ENCODE results near the gene CCDC93. TPM values are rescaled to one million over a fixed set of nuclear protein-coding genes. Genes with fewer than 3 reads are reported as not detected.

CCDC93 gene
- total RNA-seq, 1 experiment from 2014 or later: 18.7 TPM

DNA sequence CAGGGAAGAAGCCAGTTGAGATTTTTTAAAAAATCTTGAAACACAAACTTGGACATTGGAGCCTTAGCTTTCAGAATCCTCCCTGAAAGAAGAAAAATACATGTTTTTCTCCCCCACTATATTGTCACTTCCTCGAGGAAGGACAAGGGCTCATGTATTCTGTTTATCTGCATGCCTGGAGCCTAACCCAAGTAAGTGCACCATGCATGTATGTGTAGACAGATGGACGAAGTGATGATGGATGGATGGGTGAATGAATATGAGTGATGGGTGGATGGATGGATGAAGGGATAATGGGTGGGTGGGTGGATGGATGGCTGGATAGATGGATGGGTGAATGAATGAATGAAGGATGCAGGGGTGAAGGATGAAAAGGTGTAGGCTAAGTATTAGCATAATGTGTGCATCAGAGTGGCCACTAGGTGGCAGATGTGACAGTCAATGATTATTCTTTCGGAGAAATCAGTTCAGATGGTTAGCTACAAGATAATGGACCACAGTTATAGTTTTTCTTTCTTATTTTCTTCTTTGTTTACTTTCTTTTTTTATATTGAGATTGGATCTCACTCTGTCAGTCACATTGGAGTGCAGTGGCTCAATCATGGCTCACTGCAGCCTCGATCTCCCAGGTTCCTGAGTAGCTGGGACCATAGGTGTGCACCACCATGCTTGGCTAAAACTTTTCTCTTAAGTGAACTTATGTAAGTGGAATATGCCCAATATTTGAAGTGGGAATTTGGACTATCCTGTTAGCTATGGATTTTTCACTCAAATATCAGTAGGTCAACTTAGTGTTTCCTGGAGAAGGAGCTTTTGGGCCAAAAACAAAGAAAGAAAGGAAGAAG, 18.5 kb upstream of the CCDC93 start:
- ChIA-PET CTCF (interaction anchor here (0.6 to 1.7 kb wide), 11 partner anchors 8 to 831 kb away, joined by 3 to 29 read pairs (median 3); partner anchors contain the start of genes DDX18 and INSIG2), RAD21 (ENCODE audit: low non-redundant PET in 1 of 2, low total read pairs in 2 of 2, uncharacterized antibody in 2 of 2, unreplicated experiment in 2 of 2) (interaction anchor here in 1 of 2 experiments (1.0 kb wide), 1 partner anchor 40 kb away, joined by 3 read pairs; no protein-coding TSS in a partner anchor), POLR2A (interaction anchor here (0.6 kb wide), 1 partner anchor 10 kb away, joined by 3 read pairs; no protein-coding TSS in a partner anchor)
- H3K9ac ChIP-seq (ENCODE audit: low read length): no peak overlapping the region
- no peak overlapping the region for H3K4me3 ChIP-seq (replicated peaks in 1 of 2; ENCODE audit: low read depth in 1 of 2, low read length in 2 of 2)
- no peaks in the 10 kb centered on the region for H3K9me3 ChIP-seq (ENCODE audit: control insufficient read depth in 1 of 2, insufficient read depth in 1 of 2, low read depth in 1 of 2, low read length in 2 of 2)
- H4K20me1 ChIP-seq (ENCODE audit: insufficient read depth): no peaks in the 10 kb centered on the region
- no peaks in the 10 kb centered on the region for H3K9me2 ChIP-seq (ENCODE audit: insufficient read depth)
- DNase-seq (ENCODE audit: low read depth, low spot score): no peak
- no peak overlapping the region for H3K4me2 ChIP-seq (ENCODE audit: low read length)
- no peak overlapping the region for H3K27ac ChIP-seq (ENCODE audit: low read depth, low read length)
- H3K36me3 ChIP-seq (ENCODE audit: control insufficient read depth in 1 of 2, insufficient read depth in 2 of 2, low read length in 2 of 2): no peaks in the 10 kb centered on the region
- peak; percentile 94 for ATAC-seq
- H3K4me1 ChIP-seq (ENCODE audit: control insufficient read depth in 1 of 2, insufficient read depth in 2 of 2, low read length in 2 of 2): no peaks in the 10 kb centered on the region
- H3K27me3 ChIP-seq (ENCODE audit: insufficient read depth, low read length): no peaks in the 10 kb centered on the region
- no TSS peak for BruUV-seq (replicated peaks)
- TF ChIP-seq RAD21 (IDR thresholded peaks at IDR 0.05; ENCODE audit: low read depth): peak; percentile 57
- TF ChIP-seq, protein P1, sequence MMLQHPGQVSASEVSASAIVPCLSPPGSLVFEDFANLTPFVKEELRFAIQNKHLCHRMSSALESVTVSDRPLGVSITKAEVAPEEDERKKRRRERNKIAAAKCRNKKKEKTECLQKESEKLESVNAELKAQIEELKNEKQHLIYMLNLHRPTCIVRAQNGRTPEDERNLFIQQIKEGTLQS (IDR thresholded peaks at IDR 0.05): no peak
- TF ChIP-seq, protein P2, sequence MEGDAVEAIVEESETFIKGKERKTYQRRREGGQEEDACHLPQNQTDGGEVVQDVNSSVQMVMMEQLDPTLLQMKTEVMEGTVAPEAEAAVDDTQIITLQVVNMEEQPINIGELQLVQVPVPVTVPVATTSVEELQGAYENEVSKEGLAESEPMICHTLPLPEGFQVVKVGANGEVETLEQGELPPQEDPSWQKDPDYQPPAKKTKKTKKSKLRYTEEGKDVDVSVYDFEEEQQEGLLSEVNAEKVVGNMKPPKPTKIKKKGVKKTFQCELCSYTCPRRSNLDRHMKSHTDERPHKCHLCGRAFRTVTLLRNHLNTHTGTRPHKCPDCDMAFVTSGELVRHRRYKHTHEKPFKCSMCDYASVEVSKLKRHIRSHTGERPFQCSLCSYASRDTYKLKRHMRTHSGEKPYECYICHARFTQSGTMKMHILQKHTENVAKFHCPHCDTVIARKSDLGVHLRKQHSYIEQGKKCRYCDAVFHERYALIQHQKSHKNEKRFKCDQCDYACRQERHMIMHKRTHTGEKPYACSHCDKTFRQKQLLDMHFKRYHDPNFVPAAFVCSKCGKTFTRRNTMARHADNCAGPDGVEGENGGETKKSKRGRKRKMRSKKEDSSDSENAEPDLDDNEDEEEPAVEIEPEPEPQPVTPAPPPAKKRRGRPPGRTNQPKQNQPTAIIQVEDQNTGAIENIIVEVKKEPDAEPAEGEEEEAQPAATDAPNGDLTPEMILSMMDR (IDR thresholded peaks at IDR 0.05 in 2 of 3, conservative IDR thresholded peaks at IDR 0.05 in 1 of 3; ENCODE audit: borderline replicate concordance in 1 of 3, insufficient read depth in 1 of 3, low read depth in 2 of 3, low read length in 2 of 3): peak; percentile 49 to 78 (median 65); a peak in 5 of 6 replicates
- intact Hi-C loops (cut with micrococcal nuclease): loop anchor here (5.0 kb wide), 1 partner anchor 835 kb away; no protein-coding TSS in a partner anchor
- H3K79me2 ChIP-seq (ENCODE audit: insufficient read depth, low read length): no peaks in the 10 kb centered on the region
- H2AFZ ChIP-seq (ENCODE audit: low read depth, low read length, poor library complexity, severe bottlenecking): peak overlapping the region; percentile 65

DNA sequence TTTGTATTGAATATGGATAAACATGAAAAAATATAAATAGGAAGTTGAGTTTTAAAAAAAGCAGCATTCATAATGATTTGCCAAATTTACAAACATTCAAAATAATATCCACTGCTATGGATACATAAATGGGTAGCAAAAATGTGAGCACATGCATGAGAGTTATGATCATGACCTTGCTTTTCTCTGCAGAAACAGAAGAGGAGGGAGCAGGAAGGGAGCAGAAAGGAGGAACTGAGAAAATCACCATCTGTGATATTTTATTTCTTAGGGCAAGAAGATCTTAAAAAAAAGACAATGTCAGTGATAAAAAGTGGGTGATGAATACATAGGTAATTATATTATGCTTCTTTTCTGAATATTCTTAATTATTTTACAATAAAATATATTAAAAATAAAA, 17.7 kb upstream of the CCDC93 start:
- no peak overlapping the region for H2AFZ ChIP-seq (ENCODE audit: low read depth, low read length, poor library complexity, severe bottlenecking)
- H3K4me1 ChIP-seq (ENCODE audit: control insufficient read depth in 1 of 2, insufficient read depth in 2 of 2, low read length in 2 of 2): no peaks in the 10 kb centered on the region
- no peaks in the 10 kb centered on the region for H3K9me2 ChIP-seq (ENCODE audit: insufficient read depth)
- no peak overlapping the region for H3K27ac ChIP-seq (ENCODE audit: low read depth, low read length)
- H3K27me3 ChIP-seq (ENCODE audit: insufficient read depth, low read length): no peaks in the 10 kb centered on the region
- CTCF ChIA-PET: interaction anchor here (1.7 kb wide), 1 partner anchor 15 kb away, joined by 29 read pairs; no protein-coding TSS in a partner anchor
- no peak for DNase-seq (ENCODE audit: low read depth, low spot score)
- BruUV-seq (replicated peaks): no TSS peak
- no peaks in the 10 kb centered on the region for H3K36me3 ChIP-seq (ENCODE audit: control insufficient read depth in 1 of 2, insufficient read depth in 2 of 2, low read length in 2 of 2)
- H3K4me3 ChIP-seq (replicated peaks in 1 of 2; ENCODE audit: low read depth in 1 of 2, low read length in 2 of 2): no peak overlapping the region
- RAD21 ChIA-PET (ENCODE audit: low non-redundant PET in 1 of 2, low total read pairs in 2 of 2, uncharacterized antibody in 2 of 2, unreplicated experiment in 2 of 2): no interaction called here
- no peak overlapping the region for H3K9ac ChIP-seq (ENCODE audit: low read length)
- TF ChIP-seq, protein P3, sequence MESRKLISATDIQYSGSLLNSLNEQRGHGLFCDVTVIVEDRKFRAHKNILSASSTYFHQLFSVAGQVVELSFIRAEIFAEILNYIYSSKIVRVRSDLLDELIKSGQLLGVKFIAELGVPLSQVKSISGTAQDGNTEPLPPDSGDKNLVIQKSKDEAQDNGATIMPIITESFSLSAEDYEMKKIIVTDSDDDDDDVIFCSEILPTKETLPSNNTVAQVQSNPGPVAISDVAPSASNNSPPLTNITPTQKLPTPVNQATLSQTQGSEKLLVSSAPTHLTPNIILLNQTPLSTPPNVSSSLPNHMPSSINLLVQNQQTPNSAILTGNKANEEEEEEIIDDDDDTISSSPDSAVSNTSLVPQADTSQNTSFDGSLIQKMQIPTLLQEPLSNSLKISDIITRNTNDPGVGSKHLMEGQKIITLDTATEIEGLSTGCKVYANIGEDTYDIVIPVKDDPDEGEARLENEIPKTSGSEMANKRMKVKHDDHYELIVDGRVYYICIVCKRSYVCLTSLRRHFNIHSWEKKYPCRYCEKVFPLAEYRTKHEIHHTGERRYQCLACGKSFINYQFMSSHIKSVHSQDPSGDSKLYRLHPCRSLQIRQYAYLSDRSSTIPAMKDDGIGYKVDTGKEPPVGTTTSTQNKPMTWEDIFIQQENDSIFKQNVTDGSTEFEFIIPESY (IDR thresholded peaks at IDR 0.05; ENCODE audit: extremely low read depth, insufficient replicate concordance, low read length): no peak
- TF ChIP-seq ZFX (IDR thresholded peaks at IDR 0.05): no peak
- no peaks in the 10 kb centered on the region for H4K20me1 ChIP-seq (ENCODE audit: insufficient read depth)
- no peak overlapping the region for H3K4me2 ChIP-seq (ENCODE audit: low read length)
- H3K9me3 ChIP-seq (ENCODE audit: control insufficient read depth in 1 of 2, insufficient read depth in 1 of 2, low read depth in 1 of 2, low read length in 2 of 2): no peaks in the 10 kb centered on the region
- intact Hi-C loops (cut with micrococcal nuclease): loop anchor here (5.0 kb wide), 1 partner anchor 836 kb away; no protein-coding TSS in a partner anchor
- H3K79me2 ChIP-seq (ENCODE audit: insufficient read depth, low read length): no peaks in the 10 kb centered on the region
- POLR2A ChIA-PET: no interaction called here
- no peak for ATAC-seq
